Breast epithelium (tissue), 3 donors: ENCODE results near the gene MEF2C.

Source experiments
- POLR2A ChIP-seq: fragments of 450-650 bp; IDR thresholded peaks from one replicate; pipeline ENCODE4 v1.6.1; 2016; ENCODE audit warnings: antibody characterized with exemption, mild to moderate bottlenecking, moderate library complexity
- POLR2AphosphoS5 ChIP-seq, 3 donors: sonication (generic); formaldehyde crosslinking; IDR thresholded peaks; one replicate each; pipeline ENCODE4 v1.6.1; 2017; ENCODE audit warnings: antibody characterized with exemption in 3 of 3
- TF ChIP-seq, protein P1 (sequence below), 3 donors: fragments of 450-650 bp; IDR thresholded peaks; one replicate each; pipeline ENCODE4 v1.5.1; 2016 to 2017; ENCODE audit warnings: antibody characterized with exemption in 3 of 3, mild to moderate bottlenecking in 3 of 3, moderate library complexity in 3 of 3

DNA sequence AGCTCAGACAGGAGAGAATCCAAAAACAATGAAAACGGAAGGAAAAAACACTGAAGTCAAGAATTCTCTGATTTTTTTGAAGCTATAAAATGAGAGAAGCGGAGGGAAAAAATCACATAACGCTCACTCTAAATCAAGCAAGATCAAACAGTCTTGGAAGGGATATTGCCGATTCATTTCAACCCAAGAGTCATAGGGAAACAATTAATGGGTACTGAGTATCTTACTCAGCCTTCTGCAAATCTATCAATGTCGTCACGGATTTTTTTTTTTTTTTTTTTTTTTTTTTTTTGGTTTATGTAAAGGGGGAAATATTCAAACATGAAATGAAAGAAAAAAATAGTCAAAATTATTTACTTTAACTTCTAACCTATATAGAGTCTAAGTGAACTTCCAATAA is 9.5 kb downstream of the MEF2C start:
- TF ChIP-seq POLR2A (no peak), POLR2AphosphoS5 (IDR thresholded peaks at IDR 0.05) (no peak)
- TF ChIP-seq, protein P1, sequence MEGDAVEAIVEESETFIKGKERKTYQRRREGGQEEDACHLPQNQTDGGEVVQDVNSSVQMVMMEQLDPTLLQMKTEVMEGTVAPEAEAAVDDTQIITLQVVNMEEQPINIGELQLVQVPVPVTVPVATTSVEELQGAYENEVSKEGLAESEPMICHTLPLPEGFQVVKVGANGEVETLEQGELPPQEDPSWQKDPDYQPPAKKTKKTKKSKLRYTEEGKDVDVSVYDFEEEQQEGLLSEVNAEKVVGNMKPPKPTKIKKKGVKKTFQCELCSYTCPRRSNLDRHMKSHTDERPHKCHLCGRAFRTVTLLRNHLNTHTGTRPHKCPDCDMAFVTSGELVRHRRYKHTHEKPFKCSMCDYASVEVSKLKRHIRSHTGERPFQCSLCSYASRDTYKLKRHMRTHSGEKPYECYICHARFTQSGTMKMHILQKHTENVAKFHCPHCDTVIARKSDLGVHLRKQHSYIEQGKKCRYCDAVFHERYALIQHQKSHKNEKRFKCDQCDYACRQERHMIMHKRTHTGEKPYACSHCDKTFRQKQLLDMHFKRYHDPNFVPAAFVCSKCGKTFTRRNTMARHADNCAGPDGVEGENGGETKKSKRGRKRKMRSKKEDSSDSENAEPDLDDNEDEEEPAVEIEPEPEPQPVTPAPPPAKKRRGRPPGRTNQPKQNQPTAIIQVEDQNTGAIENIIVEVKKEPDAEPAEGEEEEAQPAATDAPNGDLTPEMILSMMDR (IDR thresholded peaks at IDR 0.05): no peak
